Tongue (tissue), 3 donors: Measurements from ENCODE around the gene SLC12A9. TPM values are rescaled to one million over a fixed set of nuclear protein-coding genes. Genes with fewer than 3 reads are reported as not detected.
A peak's percentile ranks its signal among the peaks of the same experiment; 100 is the strongest.
"Not testable (repeated sequence)": the region's sequence is repeated elsewhere in the genome, so short reads cannot be mapped to it uniquely, and the experiment has no call there.

ENCODE experiments used
- DNase-seq: peaks from one replicate; pipeline ENCODE4 v3.0.0-alpha.2; 2015
- small RNA-seq: library from RNA; depleted of rRNA; stranded (forward); fragments of <200 nt; gene quantifications from one replicate; pipeline ENCODE3, GENCODE V24; 2014; ENCODE audit warnings: low replicate concordance
- total RNA-seq: library from RNA; depleted of rRNA; stranded (reverse); fragments of >200 nt; gene quantifications from one replicate; pipeline ENCODE4 v1.2.3, GENCODE V29; 2014

The SLC12A9 gene
- total RNA-seq, 1 donor from 2014 or later: 14.2 TPM

DNA sequence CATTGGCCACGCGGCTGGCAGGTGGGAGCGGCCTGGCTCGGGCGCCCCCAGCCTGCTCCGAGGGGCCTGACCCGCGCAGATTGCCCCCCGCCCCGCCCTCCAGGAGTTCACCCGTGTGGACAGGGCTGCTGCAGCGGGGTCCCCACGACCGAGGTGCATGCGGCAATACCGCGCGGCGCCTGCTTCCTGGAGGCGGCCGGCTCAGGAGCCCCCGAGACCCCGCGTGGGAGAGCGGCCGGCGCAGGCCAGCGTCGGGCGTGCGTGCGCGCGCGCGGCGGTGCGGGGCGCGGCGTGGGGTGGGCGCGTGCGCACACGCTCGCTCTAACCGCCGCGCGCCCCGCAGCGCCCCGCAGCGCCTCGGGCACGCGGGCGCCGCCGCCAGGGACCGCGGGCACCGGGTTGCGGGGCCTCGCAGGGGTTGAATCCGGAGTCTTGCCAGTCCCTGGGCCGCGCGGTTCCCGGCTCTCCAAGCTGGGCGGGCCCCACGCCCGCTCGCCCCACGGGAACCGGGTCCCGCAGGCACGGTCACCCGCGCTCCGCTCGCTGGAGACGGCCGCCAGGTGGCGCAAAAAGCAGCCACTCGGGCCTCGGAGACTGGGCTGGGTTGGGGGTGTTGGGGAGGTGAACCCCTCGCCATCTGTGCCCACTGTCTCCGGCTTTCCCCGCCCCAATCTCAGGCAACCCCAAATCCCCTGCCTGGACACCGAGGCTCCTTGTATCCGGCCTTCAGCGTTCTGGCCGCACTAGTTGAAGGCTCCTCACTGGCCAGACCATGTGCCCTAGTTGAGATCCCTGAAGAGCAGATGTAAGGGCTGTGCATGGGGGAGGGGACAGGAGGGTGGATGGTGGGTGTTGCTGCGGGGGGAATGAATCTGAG, 44.5 kb downstream of the SLC12A9 start:
- DNase-seq: peak; percentile 43

DNA sequence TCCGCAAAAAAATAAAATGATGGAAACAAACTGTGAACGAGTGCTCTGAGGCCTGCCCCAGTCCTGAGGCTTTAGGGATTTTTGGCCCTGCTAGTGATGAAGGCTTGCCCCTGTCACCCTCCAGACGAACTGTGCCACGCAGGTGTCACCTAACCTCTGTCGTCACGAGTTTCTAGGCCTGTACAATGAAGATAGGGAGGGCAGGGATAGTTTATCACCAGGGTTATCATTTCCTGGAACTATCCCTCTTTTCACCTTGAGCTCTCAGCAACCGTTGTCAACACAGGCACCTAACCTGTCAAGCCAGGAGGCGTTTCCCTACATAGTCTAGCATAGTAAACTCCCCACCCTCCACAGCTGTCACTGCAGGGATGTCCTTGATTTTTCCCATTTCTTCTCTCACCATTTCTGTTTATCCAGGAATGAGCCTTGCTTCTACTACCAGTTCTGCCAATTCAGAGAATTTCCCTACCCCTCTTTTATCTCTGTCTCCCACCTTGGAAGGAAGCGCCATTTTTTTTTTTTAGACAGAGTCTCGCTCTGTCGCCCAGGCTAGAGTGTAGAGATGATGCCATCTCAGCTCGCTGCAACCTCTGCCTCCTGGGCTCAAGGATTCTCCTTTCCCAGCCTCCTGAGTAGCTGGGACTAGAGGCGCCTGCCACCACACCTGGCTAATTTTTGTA, 45.4 kb downstream of the SLC12A9 start:
- DNase-seq: no peak

DNA sequence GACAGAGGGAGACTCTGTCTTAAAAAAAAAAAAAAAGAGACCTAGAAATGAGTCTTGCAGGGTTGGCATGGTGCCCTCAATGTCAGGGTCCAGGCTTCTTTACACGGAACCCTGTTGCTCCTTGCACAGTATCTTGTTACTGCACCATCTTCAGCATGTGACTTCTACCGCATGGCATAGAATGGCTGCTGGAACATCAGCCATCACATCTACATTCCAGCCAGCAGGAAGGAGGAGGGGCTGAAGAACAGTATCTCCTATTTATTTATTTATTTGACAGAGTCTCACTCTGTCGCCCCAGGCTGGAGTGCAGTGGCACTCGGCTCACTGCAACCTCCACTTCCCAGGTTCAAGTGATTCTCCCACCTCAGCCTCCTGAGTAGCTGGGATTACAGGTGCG, 46.9 kb downstream of the SLC12A9 start:
- DNase-seq: no peak

- DNase-seq: no peak
Measured at GRCh38 chr7:100900978-100901377, 48.5 kb downstream of the SLC12A9 start.

DNA sequence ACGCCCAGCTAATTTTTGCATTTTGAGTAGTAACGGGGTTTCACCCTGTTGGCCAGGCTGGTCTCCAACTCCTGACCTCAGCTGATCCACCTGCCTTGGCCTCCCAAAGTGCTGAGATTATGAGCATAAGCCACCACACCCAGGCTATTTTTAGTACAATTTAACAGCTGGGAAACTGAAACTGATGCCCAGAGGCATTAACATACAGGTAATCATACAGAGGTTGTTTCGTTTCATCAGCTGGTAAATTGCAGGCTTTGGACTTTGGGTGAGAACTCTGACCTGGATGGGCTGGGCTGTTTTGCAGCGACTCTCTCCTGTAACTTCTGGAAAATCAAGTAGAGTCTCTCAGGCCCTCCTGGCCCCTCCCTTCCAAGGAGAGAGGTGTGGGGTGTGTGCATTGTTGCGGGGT, 49.4 kb downstream of the SLC12A9 start:
- DNase-seq: no peak

- no peak for DNase-seq
Measured at GRCh38 chr7:100902638-100903037, 50.1 kb downstream of the SLC12A9 start.

DNA sequence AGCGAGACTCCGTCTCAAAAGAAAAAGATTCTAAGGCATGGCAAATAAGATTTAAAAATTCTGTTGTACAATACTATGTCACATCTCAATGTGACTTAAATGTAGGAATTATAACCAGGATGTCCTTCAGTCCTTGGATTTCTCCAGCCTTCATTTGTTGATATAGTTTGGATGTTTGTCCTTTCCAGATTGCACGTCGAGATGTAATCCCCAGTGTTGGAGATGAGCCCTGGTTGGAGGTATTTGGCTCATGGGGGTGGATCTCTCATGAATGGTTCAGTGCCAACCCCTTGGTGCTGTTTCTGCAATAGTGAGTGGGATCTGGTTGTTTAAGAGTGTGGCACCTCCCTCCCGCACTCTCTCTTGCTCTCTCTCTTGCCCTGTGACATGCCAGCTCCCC, 56.0 kb downstream of the SLC12A9 start:
- DNase-seq: no peak

GRCh38 chr7:100910443-100910842, 57.9 kb downstream of the SLC12A9 start:
- not testable (repeated sequence) for DNase-seq

GRCh38 chr7:100911484-100911883, 59.0 kb downstream of the SLC12A9 start:
- no peak for DNase-seq

GRCh38 chr7:100914208-100914878, 61.8 kb downstream of the SLC12A9 start:
- no peak for DNase-seq

DNA sequence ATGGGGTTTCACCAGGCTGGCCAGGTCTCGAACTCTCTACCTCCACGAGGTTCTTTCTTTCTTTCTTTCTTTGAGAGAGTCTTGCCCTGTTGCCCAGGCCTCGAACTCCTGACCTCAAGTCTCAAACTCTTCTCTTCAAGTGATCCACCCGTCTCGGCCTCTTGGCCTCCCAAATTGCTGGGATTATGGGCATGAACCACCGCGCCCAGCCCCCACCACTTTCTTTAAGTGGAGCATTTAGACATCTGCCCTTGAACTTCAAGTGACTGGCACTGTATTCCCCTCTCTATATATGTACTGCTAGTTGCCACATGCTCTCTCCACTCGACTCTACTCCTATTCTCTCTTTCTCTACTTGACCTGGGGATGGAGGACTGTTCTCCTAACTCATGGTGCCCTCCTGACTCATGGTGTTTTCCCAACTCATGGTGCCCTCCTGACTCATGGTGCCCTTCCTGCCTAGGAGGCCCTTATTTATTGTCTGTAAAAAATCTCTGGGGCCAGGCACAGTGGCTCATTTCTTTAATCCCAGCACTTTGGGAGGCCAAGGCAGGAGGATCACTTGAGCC, 62.5 kb downstream of the SLC12A9 start:
- no peak for DNase-seq

Small RNA genes lying within 50 kb of the gene (small RNA-seq; reads per million reads assigned to genes)
- gene RN7SL549P (not detected), gene RN7SL750P (not detected)

Other genes starting within 250 kb of the SLC12A9 start
- 4.4 TPM for gene MOSPD3, start 240.2 kb upstream of the SLC12A9 start, total RNA-seq
- gene TFR2, start 211.2 kb upstream of the SLC12A9 start, total RNA-seq: 1.3 TPM
- not detected for gene ACTL6B, start 196.3 kb upstream of the SLC12A9 start, total RNA-seq
- 87.1 TPM for gene GNB2, start 179.0 kb upstream of the SLC12A9 start, total RNA-seq
- 28.2 TPM for gene GIGYF1, start 158.5 kb upstream of the SLC12A9 start, total RNA-seq
- 23.1 TPM for gene POP7, start 146.6 kb upstream of the SLC12A9 start, total RNA-seq
- not detected for gene EPO, start 132.2 kb upstream of the SLC12A9 start, total RNA-seq
- gene ZAN, start 119.1 kb upstream of the SLC12A9 start, total RNA-seq: not detected
- gene EPHB4, start 25.2 kb upstream of the SLC12A9 start, total RNA-seq: 49.1 TPM
- 38.6 TPM for gene TRIP6, start 14.7 kb downstream of the SLC12A9 start, total RNA-seq
- 54.8 TPM for gene SRRT, start 22.4 kb downstream of the SLC12A9 start, total RNA-seq
- 2.7 TPM for gene UFSP1, start 37.0 kb downstream of the SLC12A9 start, total RNA-seq
- gene ACHE, start 43.2 kb downstream of the SLC12A9 start, total RNA-seq: 112 TPM
- gene MUC3A, start 96.8 kb downstream of the SLC12A9 start, total RNA-seq: not detected
- gene MUC12, start 116.9 kb downstream of the SLC12A9 start, total RNA-seq: not detected
- gene MUC17, start 167.4 kb downstream of the SLC12A9 start, total RNA-seq: not detected
- gene TRIM56, start 232.8 kb downstream of the SLC12A9 start, total RNA-seq: 11.9 TPM